SH-SY5Y (cell line): ENCODE measurements around the gene MBNL2.

Source experiments
- GATA2 ChIP-seq: IDR thresholded peaks from 2 replicates; pipeline ENCODE4 v1.6.1; 2011; ENCODE audit warnings: mild to moderate bottlenecking, low read depth, low read length
- GATA3 ChIP-seq: IDR thresholded peaks from 2 replicates; pipeline ENCODE4 v1.6.1; 2011; ENCODE audit warnings: low read depth, mild to moderate bottlenecking, low read length, moderate library complexity

GRCh38 chr13:97288486-97288900 lies 66.4 kb downstream of the MBNL2 start:
- TF ChIP-seq GATA2: no peak
- TF ChIP-seq GATA3: no peak
